HG03103 (cell line): ENCODE measurements around the gene PIM3.
"Not testable (repeated sequence)": the region's sequence is repeated elsewhere in the genome, so short reads cannot be mapped to it uniquely, and the experiment has no call there.

Experiments used
- ATAC-seq: cut with Tn5 transposase; IDR thresholded peaks from one replicate; pipeline ENCODE4 v1.9.1; 2021; ENCODE audit warnings: low read depth; ENCODE audit not compliant: unreplicated experiment

The PIM3 gene

DNA sequence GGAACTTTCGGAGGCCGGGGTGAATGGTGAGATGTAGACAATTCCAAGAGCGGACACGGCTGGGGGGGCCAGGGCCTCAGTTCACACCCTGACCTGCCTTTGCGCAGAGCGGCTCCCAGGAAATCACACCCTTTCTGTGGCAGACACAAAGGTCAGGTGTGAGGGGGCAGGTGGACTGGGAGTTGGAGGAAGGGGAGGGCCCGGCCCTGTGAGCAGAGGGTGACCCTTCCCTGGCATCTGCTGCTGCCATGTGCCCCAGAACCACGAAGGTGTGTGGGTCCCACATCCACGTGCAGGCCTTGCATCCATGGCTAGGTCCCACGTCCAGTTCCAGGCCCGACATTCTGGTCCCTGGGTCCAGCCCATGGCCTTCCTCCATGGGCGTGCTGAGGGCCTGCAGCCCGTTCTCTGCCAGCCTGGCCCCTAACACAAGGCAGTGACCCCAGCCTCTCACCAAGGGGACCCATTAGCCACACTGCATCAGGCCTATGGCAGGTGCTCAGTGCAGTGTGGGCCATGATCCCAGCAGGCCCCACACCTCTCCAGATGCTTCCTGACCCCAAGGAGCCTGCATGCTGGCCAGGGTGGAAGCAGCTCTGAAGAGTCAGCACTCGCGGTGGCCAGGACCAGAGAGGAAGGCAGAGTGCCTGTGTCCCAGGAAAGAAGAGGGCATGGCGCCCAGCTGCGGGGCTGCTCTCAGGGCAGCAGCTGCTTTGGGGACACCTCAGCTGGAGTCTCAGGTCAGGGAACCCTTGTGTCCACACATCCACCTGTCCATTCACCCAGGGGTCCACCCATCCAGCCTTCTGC lies 18.9 kb upstream of the PIM3 start:
- no peak for ATAC-seq

DNA sequence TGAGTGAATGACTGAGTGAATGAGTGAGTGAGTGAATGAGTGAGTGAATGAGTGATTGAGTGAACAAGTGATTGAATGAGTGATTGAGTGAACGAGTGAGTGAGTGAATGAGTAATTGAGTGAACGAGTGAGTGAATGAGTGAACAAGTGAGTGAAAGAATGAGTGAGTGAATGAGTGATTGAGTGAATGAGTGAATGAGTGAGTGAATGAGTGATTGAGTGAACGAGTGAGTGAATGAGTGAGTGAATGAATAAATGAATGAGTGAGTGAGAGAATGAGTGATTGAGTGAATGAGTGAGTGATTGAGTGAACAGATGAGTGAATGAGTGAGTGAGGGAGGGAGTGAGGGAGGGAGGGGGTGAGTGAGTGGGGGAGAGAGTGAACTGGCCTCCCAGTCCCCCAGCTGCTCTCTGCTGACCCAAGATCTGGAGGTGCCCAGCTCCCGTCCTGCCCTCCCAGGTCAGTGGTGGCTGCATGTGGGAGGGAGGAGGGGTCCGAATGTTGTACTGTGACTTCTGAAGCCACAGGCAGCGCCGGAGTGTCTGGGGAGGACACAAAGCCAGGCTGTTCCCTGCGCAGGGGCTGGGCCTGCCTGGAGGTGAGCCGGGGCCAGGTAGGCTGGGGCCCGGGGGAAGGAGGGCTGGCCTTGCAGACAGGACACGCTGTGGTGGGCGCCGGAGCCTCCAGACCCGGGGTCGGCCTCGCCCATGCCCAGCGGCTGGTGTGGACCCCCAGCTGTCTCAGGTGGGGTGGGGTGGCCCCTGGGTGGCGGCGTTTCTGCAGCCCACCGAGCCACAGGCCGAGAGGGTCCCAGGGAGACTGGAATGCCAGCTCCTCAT lies 17.8 kb upstream of the PIM3 start:
- ATAC-seq: no peak

DNA sequence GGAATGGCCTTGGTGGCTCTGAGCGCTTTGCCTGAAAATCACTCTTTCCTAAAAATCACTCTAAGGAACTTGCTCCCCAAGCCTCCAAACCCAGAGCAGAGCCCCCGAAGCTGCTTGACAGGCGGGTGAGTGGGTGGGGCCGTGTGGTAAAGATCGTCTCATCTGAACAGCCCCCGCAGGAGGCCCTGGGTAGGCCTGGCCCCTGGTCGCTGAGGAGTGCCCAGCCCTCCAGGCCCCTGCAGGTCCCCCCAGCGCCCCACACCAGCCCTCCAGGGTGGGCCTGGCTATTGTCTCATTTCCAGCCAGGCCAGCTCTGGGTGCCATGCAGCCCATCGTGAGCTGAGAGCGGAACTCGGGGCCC lies 17.2 kb upstream of the PIM3 start:
- no peak for ATAC-seq

DNA sequence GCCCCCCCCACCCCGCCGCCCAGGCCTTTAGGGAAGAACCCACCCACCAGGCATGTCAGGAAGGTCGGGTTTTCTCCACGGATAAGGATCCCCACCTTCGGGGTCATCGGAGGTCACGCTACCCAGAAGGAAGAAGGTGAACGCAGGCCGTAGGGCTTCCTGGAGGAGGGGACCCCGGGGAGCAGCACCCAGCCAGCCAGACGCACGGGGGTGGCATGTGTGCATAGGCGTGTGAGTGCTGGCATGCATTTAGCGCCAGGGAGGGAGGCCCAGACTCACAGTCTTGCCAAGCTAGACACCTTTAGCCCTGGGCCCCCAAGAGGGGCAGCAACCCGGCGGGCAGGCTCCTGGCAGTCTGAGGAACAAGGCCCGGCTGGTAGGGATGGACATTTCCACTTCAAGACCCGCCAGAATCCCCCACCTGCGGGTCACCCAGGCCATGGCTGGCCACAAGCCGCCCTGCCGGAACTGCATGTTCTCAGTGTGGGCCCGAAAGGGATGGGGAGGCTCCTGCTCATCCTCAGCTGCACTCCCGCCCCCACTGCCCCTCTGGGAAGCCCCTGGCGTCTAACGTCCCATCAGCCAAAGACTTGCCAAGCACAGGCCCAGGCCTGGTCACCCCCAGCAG lies 16.7 kb upstream of the PIM3 start:
- no peak for ATAC-seq

DNA sequence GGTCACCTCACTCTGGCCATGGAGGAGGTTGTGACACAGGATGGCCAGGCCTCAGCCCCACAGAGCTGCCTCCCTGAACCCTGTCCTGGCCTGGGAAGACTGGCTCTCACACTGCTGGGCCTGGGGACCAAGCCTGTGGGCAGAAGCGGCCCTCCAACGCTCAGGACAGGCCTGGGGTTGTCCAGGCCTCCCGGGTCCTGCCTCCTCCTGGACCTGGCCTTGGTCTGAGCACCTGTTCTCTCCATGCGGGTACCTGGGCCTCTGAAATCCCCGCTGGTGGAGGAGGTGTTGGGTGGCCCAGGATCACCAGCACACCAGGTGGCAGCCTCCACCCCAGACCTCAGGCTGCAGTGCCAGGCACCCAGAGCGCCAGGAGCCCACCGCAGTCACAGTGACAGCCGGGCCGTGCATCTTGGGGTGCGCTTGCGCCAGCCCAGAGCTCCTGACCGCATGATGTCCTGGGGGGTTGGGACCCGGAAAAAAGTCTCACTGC lies 16.1 kb upstream of the PIM3 start:
- ATAC-seq: no peak

- ATAC-seq: not testable (repeated sequence)
Observed at GRCh38 chr22:49945042-49945794, 15.4 kb upstream of the PIM3 start.

DNA sequence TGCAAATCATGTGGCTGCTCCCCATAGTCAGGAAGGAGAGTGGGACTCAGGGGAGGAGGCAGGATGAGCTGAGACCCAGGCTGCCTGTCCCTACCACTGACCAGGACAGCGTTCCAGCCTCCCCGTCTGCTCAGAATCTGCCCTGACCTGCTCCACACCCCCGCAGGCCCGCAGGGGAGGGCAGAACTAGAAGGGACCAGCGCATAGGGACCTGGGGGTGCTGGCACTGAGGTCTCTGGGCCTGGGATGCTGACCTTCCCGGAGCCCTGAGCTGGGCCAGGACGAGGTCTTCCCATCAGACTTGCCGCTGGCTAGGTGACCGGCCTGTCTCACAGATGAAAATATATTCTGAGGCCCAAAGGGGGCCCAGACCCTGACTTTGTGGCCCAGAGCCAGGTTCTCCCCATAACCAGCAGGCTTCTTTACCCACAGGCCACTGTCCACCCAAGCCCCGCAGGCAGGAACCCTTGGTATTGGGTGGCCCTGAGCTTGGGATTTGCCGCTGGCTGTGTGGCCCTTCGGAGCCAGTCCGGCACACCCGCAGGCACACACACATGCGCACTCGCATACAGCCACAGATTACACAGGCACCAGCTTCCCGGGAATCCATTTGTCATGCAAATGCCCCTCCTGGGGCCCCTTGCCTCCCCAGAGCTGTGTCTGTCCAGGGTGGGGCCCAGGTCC lies 13.8 kb upstream of the PIM3 start:
- no peak for ATAC-seq

- ATAC-seq: no peak
Observed at GRCh38 chr22:49947296-49947622, 13.3 kb upstream of the PIM3 start.

GRCh38 chr22:49948116-49948957 lies 12.2 kb upstream of the PIM3 start:
- no peak for ATAC-seq

- no peak for ATAC-seq
Observed at GRCh38 chr22:49948958-49949913, 11.3 kb upstream of the PIM3 start.

GRCh38 chr22:49949914-49950292 lies 10.7 kb upstream of the PIM3 start:
- no peak for ATAC-seq

GRCh38 chr22:49950396-49950994 lies 10.1 kb upstream of the PIM3 start:
- ATAC-seq: no peak

DNA sequence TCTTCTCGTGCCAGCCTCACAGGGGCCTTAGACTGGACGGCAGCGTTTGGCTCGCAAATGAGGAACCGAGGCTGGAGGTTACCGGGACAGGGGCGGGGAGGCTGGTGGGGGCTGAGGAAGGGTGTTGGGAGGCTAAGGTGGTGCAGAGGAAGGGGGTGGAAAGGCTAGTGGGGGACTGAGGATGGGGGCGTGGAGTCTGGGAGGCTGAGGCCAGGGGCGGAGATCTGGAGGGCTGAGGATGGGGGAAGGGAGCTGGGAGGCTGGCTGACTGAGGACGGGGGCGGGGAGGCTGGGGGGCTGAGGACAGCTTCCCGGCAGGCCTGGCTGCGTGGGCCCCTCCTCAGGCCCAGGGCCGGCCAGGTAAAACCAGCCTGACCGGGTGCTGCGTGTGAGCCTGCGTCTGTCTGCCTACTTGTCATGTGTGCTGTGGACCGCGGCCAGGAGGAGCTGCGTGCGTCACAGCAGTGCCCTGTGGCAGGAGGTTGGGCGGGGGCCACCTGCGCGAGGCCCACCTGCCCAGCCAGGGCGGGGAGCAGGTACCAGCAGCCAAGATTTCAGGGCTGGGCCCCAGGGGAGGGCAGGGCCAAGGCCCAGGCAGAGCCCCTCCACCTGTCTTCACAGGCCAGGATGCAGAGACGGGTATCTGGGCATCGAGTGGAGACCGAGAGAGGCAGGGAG lies 9.4 kb upstream of the PIM3 start:
- no peak for ATAC-seq

DNA sequence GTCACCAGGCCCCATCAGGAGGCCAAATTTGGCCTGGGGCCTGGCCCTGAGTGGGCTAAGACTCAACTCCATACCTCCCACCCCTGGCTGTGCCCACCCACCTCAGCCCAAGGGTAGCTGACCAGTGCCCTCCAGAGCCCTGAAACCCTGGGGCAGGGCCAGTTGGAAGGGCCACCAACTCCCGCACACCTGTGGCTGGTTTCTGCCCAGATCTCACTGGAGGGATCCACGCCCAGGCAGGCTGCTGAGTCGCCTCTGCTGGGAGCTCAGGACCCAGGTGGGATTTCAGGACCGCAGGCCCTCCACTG lies 8.9 kb upstream of the PIM3 start:
- ATAC-seq: no peak

DNA sequence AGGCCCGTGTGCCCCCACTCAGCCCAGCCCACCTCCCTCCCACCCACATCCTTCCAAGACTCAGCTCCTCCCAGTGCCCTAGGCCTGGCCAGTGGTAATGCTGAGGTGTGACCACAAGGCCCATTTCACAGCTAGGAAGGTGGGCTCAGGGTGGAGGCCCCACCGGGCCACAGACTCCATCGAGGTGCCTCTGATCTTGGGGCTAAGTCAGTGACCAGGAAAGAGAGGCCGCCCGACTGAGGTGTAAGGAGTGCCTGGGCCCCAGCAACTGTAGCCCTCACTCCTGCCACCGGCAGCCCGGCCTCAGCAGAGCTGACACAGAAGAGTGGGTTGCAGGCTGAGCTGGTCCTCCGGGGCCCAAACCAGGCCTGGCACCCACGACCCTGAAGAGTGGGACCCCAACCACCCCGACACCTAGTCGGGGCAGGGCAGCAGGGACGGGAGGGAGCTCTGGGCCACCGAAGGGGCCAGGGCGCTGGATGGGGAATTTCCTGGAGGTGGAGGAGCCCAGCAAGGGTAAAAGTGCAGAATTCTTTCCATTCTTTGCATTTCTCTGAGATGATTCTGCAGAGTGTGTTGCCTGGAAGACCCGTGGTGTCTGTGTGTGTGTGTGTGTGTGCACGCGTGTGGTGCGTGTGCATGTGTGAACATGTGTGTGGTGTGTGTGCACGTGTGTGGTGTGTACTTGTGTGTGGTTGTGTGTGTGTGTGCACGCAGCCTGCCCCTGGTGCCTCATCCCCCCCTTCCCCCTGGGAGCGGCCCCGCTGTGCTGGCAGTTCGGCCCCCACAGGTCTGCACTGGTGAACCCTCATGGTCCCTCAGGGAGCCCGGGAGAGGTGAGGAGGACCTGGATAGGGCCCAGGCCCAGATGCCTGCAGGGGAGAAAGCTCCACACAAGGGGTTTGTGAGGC lies 8.3 kb upstream of the PIM3 start:
- ATAC-seq: no peak

DNA sequence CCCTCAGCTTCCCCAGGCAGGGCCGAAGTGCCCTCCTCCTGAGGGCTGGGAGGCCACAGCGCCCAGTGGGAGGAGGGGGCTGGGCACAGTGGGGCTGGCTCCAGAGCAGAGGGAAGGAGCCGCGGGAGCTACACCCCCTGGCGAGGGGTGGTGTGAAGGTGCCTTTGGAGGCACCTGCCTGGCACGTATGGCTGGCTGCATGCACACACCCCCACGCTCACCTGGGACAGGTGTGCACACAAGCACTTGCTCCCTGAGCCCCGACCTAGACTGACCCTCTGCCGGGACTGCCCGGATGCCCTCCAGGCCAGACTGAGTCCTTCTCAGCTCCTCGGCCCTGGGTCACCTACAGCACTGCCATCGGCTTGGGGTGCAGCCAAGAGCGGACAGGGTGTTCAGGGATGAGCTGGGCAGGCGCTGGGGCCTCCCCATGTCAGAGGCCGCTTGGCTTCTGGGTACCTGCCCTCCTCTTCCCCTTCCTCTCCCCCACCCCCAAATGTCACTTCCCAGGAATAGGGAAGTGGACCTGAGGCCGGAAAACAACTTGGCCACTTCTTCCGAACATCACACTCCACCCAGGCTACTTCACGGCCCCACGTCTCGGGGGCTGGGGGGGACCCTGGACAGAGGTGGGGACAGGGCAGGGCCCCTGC lies 7.4 kb upstream of the PIM3 start:
- ATAC-seq: no peak
